HCT116 (cell line): ENCODE measurements around the gene MAP3K4. TPM values are rescaled to one million over a fixed set of nuclear protein-coding genes. Genes with fewer than 3 reads are reported as not detected.
"Not testable (repeated sequence)": the region's sequence is repeated elsewhere in the genome, so short reads cannot be mapped to it uniquely, and the experiment has no call there.

Experiments used
- ATAC-seq: fragments of 200-7000 bp; cut with Tn5 transposase; 2 replicates; pipeline ENCODE4 v1.9.1; 2020; ENCODE audit warnings: mild to moderate bottlenecking, moderate library complexity
- BruUV-seq: library from RNA; stranded (reverse); fragments of 400-500 nt; replicated peaks from 2 replicates; lab custom pipeline; 2021; lab: Mats Ljungman, UMichigan
- CTCF ChIA-PET: fragments of 300-600 bp; sonication (Branson Sonifier 250); formaldehyde crosslinking; loops from one replicate; lab custom pipeline; 2021; ENCODE audit warnings: antibody characterized with exemption; lab: Charles Lee
- POLR2A ChIA-PET: fragments of 300-600, 350-600 bp; sonication (Branson Sonifier 250); formaldehyde crosslinking; loops from one replicate; lab custom pipeline; 2021; ENCODE audit warnings: antibody characterized with exemption; lab: Charles Lee
- RAD21 ChIA-PET, 2 experiments: fragments of 300-600 bp; sonication (Branson Sonifier 250); formaldehyde crosslinking; loops; one replicate each; lab custom pipeline; 2023; ENCODE audit warnings: low total read pairs in 2 of 2; ENCODE audit not compliant: uncharacterized antibody in 2 of 2, unreplicated experiment in 2 of 2, low non-redundant PET in 1 of 2; lab: Charles Lee
- DNase-seq: peaks from one replicate; pipeline ENCODE4 v3.0.0-alpha.2; 2010; ENCODE audit warnings: low read depth, low spot score
- H2AFZ ChIP-seq: fragments of 200-600 bp; shearing (Covaris generic), sonication (generic); 2 replicates; pipeline ENCODE4 v1.6.1; 2017; ENCODE audit warnings: low read depth, mixed run types, mixed read lengths, antibody characterized with exemption, low read length; ENCODE audit not compliant: poor library complexity, severe bottlenecking
- H3K27ac ChIP-seq: 2 replicates; pipeline ENCODE4 v1.5.1; 2012; ENCODE audit warnings: low read depth, low read length
- H3K27me3 ChIP-seq: fragments of 200-600 bp; sonication (generic); 2 replicates; pipeline ENCODE4 v1.6.1; 2016; ENCODE audit warnings: mixed run types, low read length, mixed read lengths; ENCODE audit not compliant: insufficient read depth
- H3K36me3 ChIP-seq, 2 experiments: fragments of 200-500 bp in 1 of 2; fragments of 200-600 bp in 1 of 2; sonication (Bioruptor generic) in 1 of 2; sonication (generic) in 1 of 2; 2 replicates each; pipeline versions ENCODE4 v1.5.1 to v1.6.1; 2014 to 2016; ENCODE audit warnings: low read length in 2 of 2, inconsistent platforms in 1 of 2, mixed read lengths in 1 of 2, mixed run types in 1 of 2; ENCODE audit not compliant: insufficient read depth in 2 of 2, control insufficient read depth in 1 of 2
- H3K4me1 ChIP-seq, 2 experiments: fragments of 200-600 bp in 1 of 2; sonication (generic) in 1 of 2; 2 replicates each; pipeline versions ENCODE4 v1.5.1 to v1.6.1; 2012 to 2017; ENCODE audit warnings: low read length in 2 of 2, inconsistent platforms in 1 of 2, mild to moderate bottlenecking in 1 of 2, mixed read lengths in 1 of 2, mixed run types in 1 of 2, moderate library complexity in 1 of 2; ENCODE audit not compliant: insufficient read depth in 2 of 2, control insufficient read depth in 1 of 2
- H3K4me2 ChIP-seq: fragments of 200-600 bp; sonication (generic); 2 replicates; pipeline ENCODE4 v1.6.1; 2017; ENCODE audit warnings: mixed run types, low read length, mixed read lengths
- H3K4me3 ChIP-seq, 2 experiments: fragments of 200-600 bp in 1 of 2; sonication (generic) in 1 of 2; replicated peaks in 1 of 2; 2 replicates each; pipeline ENCODE4 v1.5.1; 2011 to 2016; ENCODE audit warnings: low read length in 2 of 2, control low read depth in 1 of 2, low read depth in 1 of 2, mild to moderate bottlenecking in 1 of 2, mixed read lengths in 1 of 2, mixed run types in 1 of 2
- H3K79me2 ChIP-seq: fragments of 200-600 bp; sonication (generic); 2 replicates; pipeline ENCODE4 v1.6.1; 2017; ENCODE audit warnings: mild to moderate bottlenecking, mixed run types, low read length, moderate library complexity, mixed read lengths; ENCODE audit not compliant: insufficient read depth
- H3K9ac ChIP-seq: fragments of 200-600 bp; sonication (generic); 2 replicates; pipeline ENCODE4 v1.6.1; 2016; ENCODE audit warnings: low read length, mixed read lengths
- H3K9me2 ChIP-seq: fragments of 200-600 bp; sonication (generic), shearing (Covaris generic); 2 replicates; pipeline ENCODE4 v1.6.1; 2017; ENCODE audit warnings: mixed run types, mild to moderate bottlenecking, moderate library complexity; ENCODE audit not compliant: insufficient read depth
- H3K9me3 ChIP-seq, 2 experiments: fragments of 200-500 bp in 1 of 2; fragments of 200-600 bp in 1 of 2; sonication (Bioruptor generic) in 1 of 2; sonication (generic) in 1 of 2; 2 replicates each; pipeline ENCODE4 v1.6.1; 2014 to 2017; ENCODE audit warnings: low read length in 2 of 2, mixed read lengths in 2 of 2, inconsistent platforms in 1 of 2, low read depth in 1 of 2, mild to moderate bottlenecking in 1 of 2, mixed run types in 1 of 2, moderate library complexity in 1 of 2; ENCODE audit not compliant: control insufficient read depth in 1 of 2, insufficient read depth in 1 of 2
- H4K20me1 ChIP-seq: fragments of 200-600 bp; sonication (generic), shearing (Covaris generic); 2 replicates; pipeline ENCODE4 v1.6.1; 2017; ENCODE audit warnings: mixed run types, mild to moderate bottlenecking, moderate library complexity; ENCODE audit not compliant: insufficient read depth
- CBX3 ChIP-seq: IDR thresholded peaks from 2 replicates; pipeline ENCODE4 v1.6.1; 2012; ENCODE audit warnings: low read depth
- ELF1 ChIP-seq: IDR thresholded peaks from 2 replicates; pipeline ENCODE4 v1.6.1; 2012; ENCODE audit warnings: low read depth, borderline replicate concordance
- EZH2 ChIP-seq: fragments of 200-600 bp; sonication (generic); IDR thresholded peaks from 2 replicates; pipeline ENCODE4 v1.6.1; 2017; ENCODE audit warnings: antibody characterized with exemption, mixed run types
- FOSL1 ChIP-seq: IDR thresholded peaks from 2 replicates; pipeline ENCODE4 v1.6.1; 2012; ENCODE audit warnings: low read depth
- JUND ChIP-seq: IDR thresholded peaks from 2 replicates; pipeline ENCODE4 v1.6.1; 2012
- POLR2AphosphoS5 ChIP-seq: IDR thresholded peaks from 2 replicates; pipeline ENCODE4 v1.6.1; 2011; ENCODE audit warnings: mild to moderate bottlenecking, low read depth, low read length, moderate library complexity
- RAD21 ChIP-seq: IDR thresholded peaks from 2 replicates; pipeline ENCODE4 v1.6.1; 2012; ENCODE audit warnings: low read depth, mild to moderate bottlenecking
- SIN3A ChIP-seq: IDR thresholded peaks from 2 replicates; pipeline ENCODE4 v1.6.1; 2012; ENCODE audit warnings: low read depth
- SP1 ChIP-seq: IDR thresholded peaks from 2 replicates; pipeline ENCODE4 v1.6.1; 2012; ENCODE audit warnings: low read depth
- ZFX ChIP-seq: fragments of 450-650 bp; IDR thresholded peaks from 2 replicates; pipeline ENCODE4 v1.6.1; 2017
- ZNF274 ChIP-seq: fragments of 200-500 bp; sonication (Bioruptor generic); IDR thresholded peaks from 2 replicates; pipeline ENCODE4 v1.6.1; 2014; ENCODE audit warnings: mild to moderate bottlenecking, low read depth, low read length, inconsistent platforms
- intact Hi-C: fragments of 100-400 bp; cut with micrococcal nuclease; formaldehyde crosslinking; loops from 2 replicates; pipeline ENCODE4 v1.10.0; 2022
- total RNA-seq: library from RNA; stranded (reverse); gene quantifications from one replicate; pipeline ENCODE4 v1.2.1, GENCODE V29; 2021; ENCODE audit not compliant: unreplicated experiment
- TF ChIP-seq, protein P1 (sequence below): IDR thresholded peaks from 2 replicates; pipeline ENCODE4 v1.6.1; 2011; ENCODE audit warnings: mild to moderate bottlenecking, low read length, moderate library complexity; ENCODE audit not compliant: insufficient replicate concordance; ENCODE audit errors: extremely low read depth
- TF ChIP-seq, protein P2 (sequence below), 3 experiments: fragments of 200-600 bp in 1 of 3; sonication (generic) in 1 of 3; IDR thresholded peaks in 2 of 3; conservative IDR thresholded peaks in 1 of 3; 2 replicates each; pipeline ENCODE4 v1.5.1; 2012 to 2017; ENCODE audit warnings: low read depth in 2 of 3, low read length in 2 of 3, antibody characterized with exemption in 1 of 3, borderline replicate concordance in 1 of 3, control low read depth in 1 of 3, mild to moderate bottlenecking in 1 of 3, mixed read lengths in 1 of 3, mixed run types in 1 of 3, moderate library complexity in 1 of 3; ENCODE audit not compliant: insufficient read depth in 1 of 3

Gene MAP3K4
- total RNA-seq, 1 experiment from 2014 or later, result 46.5 TPM

DNA sequence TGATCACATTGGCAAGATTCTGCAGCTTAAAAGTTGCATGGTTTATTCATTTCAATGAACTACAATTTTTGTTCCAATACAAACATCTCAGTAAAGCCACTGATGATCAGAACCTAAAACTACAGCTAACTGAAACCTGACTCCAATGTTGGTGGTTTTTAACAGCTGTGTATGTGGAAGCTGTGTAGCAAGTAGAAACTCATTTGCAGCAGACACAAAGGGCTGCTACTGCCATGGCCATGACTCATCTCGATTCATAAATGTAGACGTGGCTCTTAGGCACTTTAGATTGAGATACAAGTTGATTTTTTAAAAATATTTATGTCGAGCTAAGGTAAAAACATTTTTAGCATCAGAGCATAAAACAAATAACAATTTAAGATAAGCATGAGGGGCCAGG lies 19.5 kb upstream of the MAP3K4 start:
- BruUV-seq, result no TSS peak
- Histone ChIP-seq H4K20me1 (no peaks in the 10 kb centered on the region), H3K79me2 (no peaks in the 10 kb centered on the region), H3K9me2 (no peaks in the 10 kb centered on the region), H3K4me2 (no peak overlapping the region), H3K27me3 (no peaks in the 10 kb centered on the region), H2AFZ (no peak overlapping the region), H3K4me1 (no peaks in the 10 kb centered on the region), H3K36me3 (no peaks in the 10 kb centered on the region), H3K27ac (no peak overlapping the region), H3K4me3 (no peak overlapping the region), H3K9ac (no peak overlapping the region), H3K9me3 (no peaks in the 10 kb centered on the region)
- POLR2A ChIA-PET, result no interaction called here
- TF ChIP-seq ELF1 (no peak), SIN3A (no peak), JUND (no peak), ZFX (no peak), CBX3 (no peak), ZNF274 (no peak), POLR2AphosphoS5 (no peak), RAD21 (no peak), SP1 (no peak), EZH2 (no peak), FOSL1 (no peak)
- TF ChIP-seq, protein P1, sequence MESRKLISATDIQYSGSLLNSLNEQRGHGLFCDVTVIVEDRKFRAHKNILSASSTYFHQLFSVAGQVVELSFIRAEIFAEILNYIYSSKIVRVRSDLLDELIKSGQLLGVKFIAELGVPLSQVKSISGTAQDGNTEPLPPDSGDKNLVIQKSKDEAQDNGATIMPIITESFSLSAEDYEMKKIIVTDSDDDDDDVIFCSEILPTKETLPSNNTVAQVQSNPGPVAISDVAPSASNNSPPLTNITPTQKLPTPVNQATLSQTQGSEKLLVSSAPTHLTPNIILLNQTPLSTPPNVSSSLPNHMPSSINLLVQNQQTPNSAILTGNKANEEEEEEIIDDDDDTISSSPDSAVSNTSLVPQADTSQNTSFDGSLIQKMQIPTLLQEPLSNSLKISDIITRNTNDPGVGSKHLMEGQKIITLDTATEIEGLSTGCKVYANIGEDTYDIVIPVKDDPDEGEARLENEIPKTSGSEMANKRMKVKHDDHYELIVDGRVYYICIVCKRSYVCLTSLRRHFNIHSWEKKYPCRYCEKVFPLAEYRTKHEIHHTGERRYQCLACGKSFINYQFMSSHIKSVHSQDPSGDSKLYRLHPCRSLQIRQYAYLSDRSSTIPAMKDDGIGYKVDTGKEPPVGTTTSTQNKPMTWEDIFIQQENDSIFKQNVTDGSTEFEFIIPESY, result no peak
- TF ChIP-seq, protein P2, sequence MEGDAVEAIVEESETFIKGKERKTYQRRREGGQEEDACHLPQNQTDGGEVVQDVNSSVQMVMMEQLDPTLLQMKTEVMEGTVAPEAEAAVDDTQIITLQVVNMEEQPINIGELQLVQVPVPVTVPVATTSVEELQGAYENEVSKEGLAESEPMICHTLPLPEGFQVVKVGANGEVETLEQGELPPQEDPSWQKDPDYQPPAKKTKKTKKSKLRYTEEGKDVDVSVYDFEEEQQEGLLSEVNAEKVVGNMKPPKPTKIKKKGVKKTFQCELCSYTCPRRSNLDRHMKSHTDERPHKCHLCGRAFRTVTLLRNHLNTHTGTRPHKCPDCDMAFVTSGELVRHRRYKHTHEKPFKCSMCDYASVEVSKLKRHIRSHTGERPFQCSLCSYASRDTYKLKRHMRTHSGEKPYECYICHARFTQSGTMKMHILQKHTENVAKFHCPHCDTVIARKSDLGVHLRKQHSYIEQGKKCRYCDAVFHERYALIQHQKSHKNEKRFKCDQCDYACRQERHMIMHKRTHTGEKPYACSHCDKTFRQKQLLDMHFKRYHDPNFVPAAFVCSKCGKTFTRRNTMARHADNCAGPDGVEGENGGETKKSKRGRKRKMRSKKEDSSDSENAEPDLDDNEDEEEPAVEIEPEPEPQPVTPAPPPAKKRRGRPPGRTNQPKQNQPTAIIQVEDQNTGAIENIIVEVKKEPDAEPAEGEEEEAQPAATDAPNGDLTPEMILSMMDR (IDR thresholded peaks at IDR 0.05 in 2 of 3, conservative IDR thresholded peaks at IDR 0.05 in 1 of 3; ENCODE audit: borderline replicate concordance in 1 of 3, insufficient read depth in 1 of 3, low read depth in 2 of 3, low read length in 2 of 3), result no peak
- CTCF ChIA-PET, result no interaction called here
- intact Hi-C loops, result no loop called here
- RAD21 ChIA-PET, result no interaction called here
- DNase-seq, result no peak
- no peak for ATAC-seq

DNA sequence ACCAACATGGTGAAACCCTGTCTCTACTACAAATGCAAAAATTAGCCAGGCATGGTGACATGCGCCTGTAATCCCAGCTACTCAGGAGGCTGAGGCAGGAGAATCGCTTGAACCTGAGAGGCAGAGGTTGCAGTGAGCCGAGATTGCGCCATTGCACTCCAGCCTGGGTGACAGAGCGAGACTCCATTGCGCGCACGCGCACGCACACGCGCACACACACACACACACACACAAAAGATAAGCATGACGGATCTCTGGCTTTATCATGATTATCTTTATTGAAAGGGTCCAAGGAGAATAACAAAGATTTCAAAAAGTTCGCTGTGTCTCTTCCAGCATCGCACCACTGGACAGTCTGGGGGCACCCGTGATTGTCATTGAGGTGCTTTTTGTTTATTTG lies 19.0 kb upstream of the MAP3K4 start:
- H3K4me2 ChIP-seq, H4K20me1 ChIP-seq, H3K9me2 ChIP-seq, H3K27me3 ChIP-seq, RAD21 ChIA-PET, H3K9me3 ChIP-seq, POLR2A ChIA-PET, H3K36me3 ChIP-seq, H3K79me2 ChIP-seq, CTCF ChIA-PET, H3K4me1 ChIP-seq, H3K4me3 ChIP-seq, BruUV-seq, DNase-seq, H2AFZ ChIP-seq, intact Hi-C loops, H3K27ac ChIP-seq, H3K9ac ChIP-seq, ATAC-seq: not testable (repeated sequence)
